GM12865 (cell line): Measurements from ENCODE around the gene PLK2.

ENCODE experiments used
- DNase-seq: peaks from one replicate; pipeline ENCODE4 v3.0.0; 2010; ENCODE audit warnings: low read depth
- H3K4me3 ChIP-seq: 2 replicates; pipeline ENCODE4 v1.5.1; 2011; ENCODE audit warnings: mild to moderate bottlenecking, low read depth, low read length, control low read depth
- CTCF ChIP-seq: IDR thresholded peaks from 2 replicates; pipeline ENCODE4 v1.5.1; 2011; ENCODE audit warnings: low read length, control low read depth, low read depth, inconsistent platforms; ENCODE audit not compliant: insufficient read depth; ENCODE audit errors: missing control alignments

The PLK2 gene

GRCh38 chr5:58456026-58456425 is 3.9 kb downstream of the PLK2 start:
- no peak for DNase-seq
- TF ChIP-seq CTCF, result no peak
- H3K4me3 ChIP-seq, result no peak overlapping the region

DNA sequence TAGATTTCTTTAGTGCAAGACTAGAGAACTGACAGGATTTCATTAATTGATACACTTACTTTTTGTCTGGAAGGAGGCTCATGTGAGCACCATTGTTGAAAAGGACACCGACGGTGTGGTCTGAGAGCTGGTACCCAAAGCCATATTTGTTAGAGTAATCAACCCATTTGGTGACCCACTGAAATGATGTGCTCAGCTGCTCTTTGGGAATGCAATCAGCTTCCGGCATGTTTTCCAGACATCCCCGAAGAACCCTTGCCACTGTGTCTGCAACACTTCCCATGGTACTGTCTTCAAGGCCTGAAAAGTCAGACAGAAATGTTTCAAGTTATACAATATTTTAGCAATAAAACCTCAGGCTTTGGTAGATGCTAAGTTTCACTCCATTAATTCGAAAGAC is 4.4 kb downstream of the PLK2 start:
- TF ChIP-seq CTCF, result no peak
- DNase-seq, result no peak
- no peak overlapping the region for H3K4me3 ChIP-seq

- no peak for DNase-seq
- H3K4me3 ChIP-seq, result no peak overlapping the region
- TF ChIP-seq CTCF, result no peak
These were observed 4.8 kb downstream of the PLK2 start for GRCh38 chr5:58455066-58455465.

DNA sequence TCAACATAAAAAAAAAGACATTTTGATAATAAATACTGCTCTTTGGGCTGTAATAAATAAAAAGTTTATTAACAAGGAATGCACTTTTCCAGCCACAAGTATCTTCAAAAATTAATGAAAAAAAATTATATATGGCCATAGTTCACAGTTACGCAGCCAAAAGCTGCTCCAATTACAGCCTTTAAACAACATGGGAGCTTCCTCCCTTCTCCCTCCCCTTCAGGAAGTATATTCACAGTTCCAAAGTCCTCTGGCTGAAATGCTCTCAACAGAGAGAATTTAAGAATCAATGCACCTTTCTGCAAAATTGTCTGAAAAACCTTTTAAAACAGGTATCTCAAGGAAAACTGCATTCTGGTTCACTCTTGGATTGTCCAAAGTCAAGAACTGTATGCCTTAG is 5.9 kb downstream of the PLK2 start:
- no peak for DNase-seq
- TF ChIP-seq CTCF, result no peak

DNA sequence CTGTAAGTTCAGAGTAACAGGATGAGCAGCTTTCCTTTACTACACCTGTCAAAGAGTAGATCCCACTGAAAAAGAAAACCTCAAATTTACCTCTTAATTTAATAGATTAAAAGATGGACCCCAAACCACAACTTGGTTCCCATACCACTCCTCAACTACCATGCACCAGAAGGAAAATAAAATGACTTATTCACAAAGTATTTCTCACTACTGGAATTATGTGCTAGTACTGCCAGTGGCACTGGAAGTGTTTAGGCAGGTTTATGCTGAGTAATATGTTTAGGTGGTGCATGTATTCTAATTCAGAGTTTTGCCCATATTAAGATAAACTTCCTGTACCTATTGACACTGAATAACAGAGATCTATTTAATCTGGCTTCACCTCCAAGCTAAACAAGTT is 6.6 kb downstream of the PLK2 start:
- H3K4me3 ChIP-seq, result no peak overlapping the region
- no peak for TF ChIP-seq CTCF
- no peak for DNase-seq

More for the DNA sequence above, 5.9 kb downstream of the PLK2 start:
- H3K4me3 ChIP-seq, result no peak overlapping the region

GRCh38 chr5:58452566-58453258 is 7.2 kb downstream of the PLK2 start:
- DNase-seq, result no peak
- no peak for TF ChIP-seq CTCF
- H3K4me3 ChIP-seq, result no peak overlapping the region
